HepG2 (cell line): ENCODE measurements around the gene RASL12. TPM values are rescaled to one million over a fixed set of nuclear protein-coding genes. Genes with fewer than 3 reads are reported as not detected.

Experiments used
- ATAC-seq: fragments of 200-7000 bp; cut with Tn5 transposase; 3 replicates; pipeline ENCODE4 v1.9.1; 2020; ENCODE audit warnings: mild to moderate bottlenecking, moderate library complexity
- BruUV-seq: library from RNA; stranded (reverse); fragments of 400-500 nt; replicated peaks from 2 replicates; lab custom pipeline; 2021; lab: Mats Ljungman, UMichigan
- CTCF ChIA-PET: fragments of 300-600 bp; formaldehyde crosslinking; extraction: SDS; loops from one replicate; lab custom pipeline; 2021; ENCODE audit warnings: low total read pairs, inconsistent platforms, low intra/inter-chr PET ratio; lab: Yijun Ruan, JAX
- POLR2A ChIA-PET: fragments of 350-600 bp; sonication (Branson Sonifier 250); formaldehyde crosslinking; loops from one replicate; lab custom pipeline; 2020; ENCODE audit warnings: antibody characterized with exemption, inconsistent platforms; lab: Yijun Ruan, JAX
- DNase-seq: peaks from one replicate; pipeline ENCODE4 v3.0.0-alpha.2; 2015; ENCODE audit warnings: low spot score
- FAIRE-seq: peaks from 3 replicates; lab custom pipeline; 2011; peaks lifted over from hg19 to GRCh38; lab: Jason Lieb, UNC
- H2AFZ ChIP-seq: one replicate; pipeline ENCODE4 v1.6.1; 2011; ENCODE audit warnings: low read length, inconsistent platforms
- H3K27ac ChIP-seq: fragments of 300-600 bp; 3 replicates; pipeline ENCODE4 v1.8.0; 2011; ENCODE audit warnings: mixed run types, mild to moderate bottlenecking, mixed read lengths, low read length, inconsistent platforms; ENCODE audit not compliant: insufficient read depth; ENCODE audit errors: extremely low read length
- H3K27me3 ChIP-seq, 2 experiments: fragments of 200-600 bp in 1 of 2; 2 replicates in 1 of 2; 3 replicates in 1 of 2; pipeline versions ENCODE4 v1.6.0 to v1.8.0; 2011; ENCODE audit warnings: low read length in 2 of 2, mild to moderate bottlenecking in 2 of 2, moderate library complexity in 2 of 2, inconsistent platforms in 1 of 2; ENCODE audit not compliant: insufficient read depth in 2 of 2, control insufficient read depth in 1 of 2
- H3K36me3 ChIP-seq, 2 experiments: fragments of 200-600 bp in 1 of 2; replicated peaks in 1 of 2; 2 replicates in 1 of 2; 3 replicates in 1 of 2; pipeline versions ENCODE4 v1.5.1 to v1.8.0; 2011; ENCODE audit warnings: low read length in 2 of 2, inconsistent platforms in 1 of 2; ENCODE audit not compliant: insufficient read depth in 2 of 2, control insufficient read depth in 1 of 2
- H3K4me1 ChIP-seq: 2 replicates; pipeline ENCODE4 v1.5.1; 2012; ENCODE audit warnings: low read length, inconsistent platforms; ENCODE audit not compliant: insufficient read depth
- H3K4me2 ChIP-seq: 2 replicates; pipeline ENCODE4 v1.6.0; 2011; ENCODE audit warnings: low read depth, low read length, inconsistent platforms
- H3K4me3 ChIP-seq, 3 experiments: fragments of 200-600 bp in 1 of 3; sonication (generic), shearing (Covaris generic) in 1 of 3; replicated peaks in 1 of 3; 2 replicates each; pipeline ENCODE4 v1.5.1; 2011 to 2016; ENCODE audit warnings: low read length in 3 of 3, inconsistent platforms in 2 of 3, low read depth in 2 of 3, mild to moderate bottlenecking in 2 of 3, control low read depth in 1 of 3, mixed read lengths in 1 of 3; ENCODE audit not compliant: insufficient read depth in 1 of 3
- H3K79me2 ChIP-seq: one replicate; pipeline ENCODE4 v1.6.1; 2011; ENCODE audit warnings: low read length, inconsistent platforms; ENCODE audit not compliant: insufficient read depth
- H3K9ac ChIP-seq: 2 replicates; pipeline ENCODE4 v1.6.0; 2011; ENCODE audit warnings: mild to moderate bottlenecking, low read depth, low read length, inconsistent platforms; ENCODE audit not compliant: insufficient read depth
- H3K9me3 ChIP-seq: 2 replicates; pipeline ENCODE4 v1.5.1; 2012; ENCODE audit warnings: mild to moderate bottlenecking, low read length
- H4K20me1 ChIP-seq: 2 replicates; pipeline ENCODE4 v1.6.0; 2011; ENCODE audit warnings: inconsistent platforms, mild to moderate bottlenecking, low read length, moderate library complexity; ENCODE audit not compliant: insufficient read depth
- FOXA1 ChIP-seq, 2 experiments: fragments of 450-650 bp in 1 of 2; sonication (generic) in 1 of 2; formaldehyde crosslinking in 1 of 2; IDR thresholded peaks; 2 replicates each; pipeline versions ENCODE4 v1.4.0 to v1.6.1; 2016 to 2020; ENCODE audit warnings: missing genetic modification reagents in 1 of 2
- HNRNPL ChIP-seq: fragments of 200-400 bp; formaldehyde crosslinking; IDR thresholded peaks from 2 replicates; pipeline ENCODE4 v1.6.1; 2017; ENCODE audit warnings: mild to moderate bottlenecking, low read depth, low read length
- JARID2 ChIP-seq: sonication (generic); formaldehyde crosslinking; IDR thresholded peaks from 2 replicates; pipeline ENCODE4 v1.8.1; 2023; ENCODE audit warnings: missing genetic modification reagents, inconsistent platforms; ENCODE audit not compliant: insufficient replicate concordance
- ZNF260 ChIP-seq: sonication (generic); formaldehyde crosslinking; IDR thresholded peaks from 2 replicates; pipeline ENCODE4 v1.4.0; 2020; ENCODE audit warnings: missing genetic modification reagents, low read depth, mild to moderate bottlenecking, borderline replicate concordance
- ZNF503 ChIP-seq: sonication (generic); formaldehyde crosslinking; IDR thresholded peaks from 2 replicates; pipeline ENCODE4 v1.4.0; 2020; ENCODE audit warnings: missing genetic modification reagents
- WGBS: methylation state at CpG from one replicate; pipeline ENCODE4 v1.1.6; 2017; ENCODE audit warnings: low lambda C conversion rate; 5-methylcytosine and 5-hydroxymethylcytosine counted together
- in situ Hi-C: cut with HindIII; loops from 2 replicates; pipeline ENCODE4 v1.10.0; 2017; ENCODE audit warnings: low pct_unique_long_range_greater_than_20kb; ENCODE audit not compliant: extremely low pct_ligation_motif_present
- intact Hi-C: fragments of 100-400 bp; cut with micrococcal nuclease; formaldehyde crosslinking; loops from one replicate; pipeline ENCODE4 v1.10.0; 2022; ENCODE audit not compliant: unreplicated experiment
- polyA plus RNA-seq, 8 experiments: library from polyadenylated mRNA; depleted of rRNA in 3 of 8; stranded (reverse) in 7 of 8; unstranded in 1 of 8; fragments of >200 nt; fragmentation: Illumina TruSeq in 4 of 8; extraction: Trizol in 4 of 8; gene quantifications; 2 replicates each; pipeline versions ENCODE4 v1.2.1 to v1.2.3, GENCODE V29; 2011 to 2016; ENCODE audit warnings: low read depth in 4 of 8, missing spikeins in 1 of 8, mixed read lengths in 1 of 8; ENCODE audit not compliant: insufficient read depth in 1 of 8
- total RNA-seq, 5 experiments: library from RNA; depleted of rRNA; stranded (reverse); fragments of >200 nt; fragmentation: Illumina TruSeq; extraction: Trizol; gene quantifications; 2 replicates each; pipeline ENCODE4 v1.2.3, GENCODE V29; 2016; ENCODE audit warnings: low read depth in 1 of 5
- TF ChIP-seq, protein P1 (sequence below): sonication (generic); formaldehyde crosslinking; IDR thresholded peaks from 2 replicates; pipeline ENCODE4 v1.5.0; 2020; ENCODE audit warnings: missing genetic modification reagents

Gene RASL12
- total and polyA plus RNA-seq, 2 of the 13 experiments (the other 11 are each of a cell fraction or from before 2014, with no cell fraction given): 0.16 to 0.55 TPM

- H3K4me3 ChIP-seq: no peak overlapping the region
- no peak overlapping the region for H3K27ac ChIP-seq
- in situ Hi-C loops (no loop called here), intact Hi-C loops (no loop called here)
- FAIRE-seq (no peak), ATAC-seq (no peak), DNase-seq (no peak)
- 100% methylated on average over 3 of the region's 3 CpGs for WGBS
- no peaks in the 10 kb centered on the region for H3K79me2 ChIP-seq
- peaks cover 2 to 3% of the 10 kb centered on the region in 2 experiments; a peak in 4 of 5 replicates for H3K36me3 ChIP-seq
- H3K9me3 ChIP-seq: no peaks in the 10 kb centered on the region
- POLR2A ChIA-PET: no interaction called here
- CTCF ChIA-PET: no interaction called here
- no peaks in the 10 kb centered on the region for H4K20me1 ChIP-seq
- H2AFZ ChIP-seq: no peak overlapping the region
- H3K4me2 ChIP-seq: no peak overlapping the region
- no peak overlapping the region for H3K9ac ChIP-seq
- H3K4me1 ChIP-seq: no peaks in the 10 kb centered on the region
- TF ChIP-seq FOXA1 (IDR thresholded peaks at IDR 0.05) (no peak), FOXA1 (CRISPR knock-in tag; IDR thresholded peaks at IDR 0.05) (no peak), HNRNPL (no peak), JARID2 (CRISPR knock-in tag) (no peak), ZNF260 (CRISPR knock-in tag) (no peak), ZNF503 (CRISPR knock-in tag) (no peak)
- TF ChIP-seq, protein P1, sequence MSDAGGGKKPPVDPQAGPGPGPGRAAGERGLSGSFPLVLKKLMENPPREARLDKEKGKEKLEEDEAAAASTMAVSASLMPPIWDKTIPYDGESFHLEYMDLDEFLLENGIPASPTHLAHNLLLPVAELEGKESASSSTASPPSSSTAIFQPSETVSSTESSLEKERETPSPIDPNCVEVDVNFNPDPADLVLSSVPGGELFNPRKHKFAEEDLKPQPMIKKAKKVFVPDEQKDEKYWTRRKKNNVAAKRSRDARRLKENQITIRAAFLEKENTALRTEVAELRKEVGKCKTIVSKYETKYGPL (CRISPR knock-in tag): no peak
- H3K27me3 ChIP-seq: no peaks in the 10 kb centered on the region; a peak in 1 of 5 replicates
- BruUV-seq: no TSS peak
Observed at GRCh38 chr15:65006876-65007275, 60.9 kb downstream of the RASL12 start.
